Hepatic stellate cell (primary cell): ENCODE results near the gene ZNF831.

Source experiments
- DNase-seq: peaks from one replicate; pipeline ENCODE4 v3.0.0; 2011; ENCODE audit warnings: low spot score

The ZNF831 gene

GRCh38 chr20:59305908-59306655 lies 142.5 kb downstream of the ZNF831 start:
- no peak for DNase-seq

- DNase-seq: no peak
Measured at GRCh38 chr20:59307270-59307669, 143.6 kb downstream of the ZNF831 start.
